ENCODE results near the gene SRGAP1.

DNA sequence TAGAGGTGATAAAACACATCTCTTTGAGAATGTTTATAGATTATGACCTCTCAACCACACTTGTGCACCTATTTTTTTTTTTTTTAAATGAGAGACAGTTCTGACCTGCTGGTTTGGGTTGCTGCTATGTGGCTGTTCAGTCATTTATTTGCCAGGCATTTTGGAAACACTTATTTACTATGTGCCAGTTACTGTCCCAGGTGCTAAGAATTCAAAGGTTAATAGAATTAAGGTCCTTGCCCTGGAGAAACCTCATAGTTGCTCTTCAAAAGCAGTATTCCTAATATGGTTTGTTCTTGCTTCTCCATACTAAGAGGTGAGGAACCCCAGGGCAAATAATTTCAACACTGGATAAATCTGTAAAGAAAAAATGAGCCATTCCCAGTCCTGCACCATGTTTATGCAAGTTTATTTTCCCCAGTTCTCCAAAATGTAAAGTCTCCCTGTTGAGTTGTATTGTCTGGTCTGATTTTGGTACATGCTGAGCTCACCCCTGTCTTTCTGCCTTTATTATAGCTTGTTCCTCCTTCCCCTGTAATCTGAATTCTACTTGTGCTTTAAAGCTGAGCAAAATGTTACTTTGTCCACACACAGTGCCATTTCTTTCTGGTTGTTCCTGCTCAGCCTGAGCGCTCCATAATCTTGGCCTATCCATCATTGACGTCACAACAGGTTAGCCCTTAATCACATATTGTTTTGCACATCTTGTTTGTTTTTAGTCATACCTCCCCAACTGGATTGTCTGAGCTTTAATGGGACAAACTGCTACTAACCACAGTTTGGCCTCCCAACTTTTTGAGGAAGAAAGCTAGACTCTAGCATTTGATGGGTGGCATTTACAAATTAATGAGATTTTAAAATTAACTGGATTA is 56.7 kb downstream of the SRGAP1 start:
- TF ChIP-seq, protein P1, sequence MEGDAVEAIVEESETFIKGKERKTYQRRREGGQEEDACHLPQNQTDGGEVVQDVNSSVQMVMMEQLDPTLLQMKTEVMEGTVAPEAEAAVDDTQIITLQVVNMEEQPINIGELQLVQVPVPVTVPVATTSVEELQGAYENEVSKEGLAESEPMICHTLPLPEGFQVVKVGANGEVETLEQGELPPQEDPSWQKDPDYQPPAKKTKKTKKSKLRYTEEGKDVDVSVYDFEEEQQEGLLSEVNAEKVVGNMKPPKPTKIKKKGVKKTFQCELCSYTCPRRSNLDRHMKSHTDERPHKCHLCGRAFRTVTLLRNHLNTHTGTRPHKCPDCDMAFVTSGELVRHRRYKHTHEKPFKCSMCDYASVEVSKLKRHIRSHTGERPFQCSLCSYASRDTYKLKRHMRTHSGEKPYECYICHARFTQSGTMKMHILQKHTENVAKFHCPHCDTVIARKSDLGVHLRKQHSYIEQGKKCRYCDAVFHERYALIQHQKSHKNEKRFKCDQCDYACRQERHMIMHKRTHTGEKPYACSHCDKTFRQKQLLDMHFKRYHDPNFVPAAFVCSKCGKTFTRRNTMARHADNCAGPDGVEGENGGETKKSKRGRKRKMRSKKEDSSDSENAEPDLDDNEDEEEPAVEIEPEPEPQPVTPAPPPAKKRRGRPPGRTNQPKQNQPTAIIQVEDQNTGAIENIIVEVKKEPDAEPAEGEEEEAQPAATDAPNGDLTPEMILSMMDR (conservative IDR thresholded peaks at IDR 0.05; ENCODE audit: low read depth, low read length) = no peak
- no peak for TF ChIP-seq POLR2A (IDR thresholded peaks at IDR 0.05; ENCODE audit: low read depth, low read length)
- TF ChIP-seq MAZ (IDR thresholded peaks at IDR 0.05; ENCODE audit: borderline replicate concordance, low read depth, low read length) = no peak
- TF ChIP-seq RAD21 (IDR thresholded peaks at IDR 0.05; ENCODE audit: low read length) = no peak
- TF ChIP-seq RCOR1 (IDR thresholded peaks at IDR 0.05; ENCODE audit: insufficient replicate concordance, low read length) = no peak
- TF ChIP-seq MAFK (IDR thresholded peaks at IDR 0.05; ENCODE audit: low read depth, low read length) = no peak
- TF ChIP-seq ELK1 (IDR thresholded peaks at IDR 0.05; ENCODE audit: borderline replicate concordance, low read depth, low read length) = no peak
- TF ChIP-seq BHLHE40 (IDR thresholded peaks at IDR 0.05; ENCODE audit: low read depth, low read length) = no peak
- TF ChIP-seq SMC3 (IDR thresholded peaks at IDR 0.05; ENCODE audit: low read depth, low read length) = no peak
- no peak for TF ChIP-seq USF2 (IDR thresholded peaks at IDR 0.05; ENCODE audit: low read depth, low read length)
